ENCODE data around the gene MRS2.

The MRS2 gene

DNA sequence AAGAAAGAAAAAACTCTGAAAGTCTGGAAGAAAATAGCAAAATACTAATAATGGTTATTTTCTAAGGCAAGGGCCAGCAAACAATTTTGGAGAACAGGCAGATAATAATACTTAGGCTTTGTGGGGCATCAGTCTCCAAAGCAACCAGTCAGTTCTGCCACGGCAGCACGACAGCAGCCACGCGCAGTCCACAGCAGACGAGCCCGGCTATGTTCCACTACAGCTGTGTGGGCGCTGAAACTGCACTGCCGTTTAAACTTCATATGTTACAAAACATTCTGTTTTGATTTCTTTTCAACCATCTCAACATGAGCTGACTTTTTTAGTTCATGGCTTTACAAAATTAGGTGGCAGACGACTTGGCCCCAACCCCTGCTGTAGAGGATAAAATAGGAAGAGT lies 29.9 kb downstream of the MRS2 start:
- DNase-seq, result no peak

DNA sequence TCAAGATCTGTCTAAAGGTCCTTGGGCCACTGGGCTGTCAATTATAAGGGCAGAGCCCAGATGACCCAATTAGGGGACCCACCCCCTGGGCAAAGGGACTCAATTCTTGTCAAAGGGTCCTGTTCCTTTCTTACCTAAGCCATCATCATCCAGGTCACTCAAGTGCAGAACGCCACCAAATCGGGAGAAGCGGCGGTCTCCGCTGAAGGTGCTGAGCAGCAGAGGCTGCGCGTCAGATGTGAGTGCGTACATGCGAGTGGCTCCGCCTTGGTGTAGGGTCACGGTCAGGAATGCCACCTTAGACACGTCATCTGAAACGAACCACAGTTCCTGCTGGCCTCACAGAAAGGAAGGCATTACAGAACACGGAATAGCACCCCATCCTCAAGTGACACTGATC lies 34.2 kb downstream of the MRS2 start:
- DNase-seq, result no peak

- no peak for DNase-seq
Observed at GRCh38 chr6:24439858-24440539, 37.3 kb downstream of the MRS2 start.

- no peak for DNase-seq
Observed at GRCh38 chr6:24440897-24441598, 38.3 kb downstream of the MRS2 start.

DNA sequence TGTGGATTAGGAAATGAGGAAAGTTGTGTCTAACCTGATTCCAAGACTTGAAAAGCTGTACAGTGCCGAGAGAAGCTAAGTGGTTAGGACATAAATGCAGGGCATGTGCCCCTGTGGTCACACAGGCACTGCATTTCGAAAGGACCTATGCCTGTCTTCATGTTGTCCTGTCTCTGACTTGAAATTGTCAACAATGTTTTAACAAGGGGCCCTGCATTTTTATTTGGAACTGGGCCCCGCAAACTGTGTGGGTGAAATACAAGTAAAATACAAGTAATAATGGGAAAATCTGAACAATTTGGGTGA lies 38.8 kb downstream of the MRS2 start:
- no peak for DNase-seq

DNA sequence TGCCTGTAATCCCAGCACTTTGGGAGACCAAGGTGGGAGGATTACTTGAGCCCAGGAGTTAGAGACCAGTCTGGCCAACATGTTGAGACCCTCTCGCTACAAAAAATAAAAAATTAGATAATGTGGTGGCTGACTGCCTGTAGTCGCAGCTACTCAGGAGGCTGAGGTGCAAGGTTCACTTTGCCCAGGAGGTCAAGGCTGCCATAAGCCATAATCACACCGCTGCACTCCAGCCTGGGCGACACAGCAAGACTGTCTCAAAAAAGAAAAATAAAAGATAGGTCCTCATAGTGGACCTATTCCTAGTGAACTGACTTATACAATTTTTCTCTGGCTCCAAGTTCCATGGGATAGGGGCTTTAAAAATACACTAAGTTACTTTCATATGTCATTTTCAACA lies 41.9 kb downstream of the MRS2 start:
- no peak for DNase-seq

- DNase-seq, result no peak
Observed at GRCh38 chr6:24445704-24446103, 43.0 kb downstream of the MRS2 start.

DNA sequence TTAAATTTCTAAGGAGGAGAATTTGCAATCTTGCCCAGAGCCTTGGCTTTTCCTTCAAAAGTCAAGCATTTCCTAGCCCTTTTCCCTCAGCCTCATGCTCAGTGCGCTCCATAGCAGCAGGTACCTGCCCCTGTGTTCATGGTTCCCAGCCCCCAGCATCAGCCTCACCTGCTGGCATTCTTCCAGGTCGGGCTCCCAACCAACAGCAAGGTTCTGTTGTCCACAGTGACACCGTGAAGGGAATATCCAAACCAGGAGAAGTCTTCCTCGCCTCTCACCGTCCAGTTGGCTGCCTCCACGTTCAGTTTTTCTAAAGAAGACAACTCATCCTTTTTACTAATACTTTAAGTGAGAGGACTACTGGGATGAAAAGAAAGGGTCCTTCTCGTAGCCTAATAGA lies 43.9 kb downstream of the MRS2 start:
- no peak for DNase-seq

DNA sequence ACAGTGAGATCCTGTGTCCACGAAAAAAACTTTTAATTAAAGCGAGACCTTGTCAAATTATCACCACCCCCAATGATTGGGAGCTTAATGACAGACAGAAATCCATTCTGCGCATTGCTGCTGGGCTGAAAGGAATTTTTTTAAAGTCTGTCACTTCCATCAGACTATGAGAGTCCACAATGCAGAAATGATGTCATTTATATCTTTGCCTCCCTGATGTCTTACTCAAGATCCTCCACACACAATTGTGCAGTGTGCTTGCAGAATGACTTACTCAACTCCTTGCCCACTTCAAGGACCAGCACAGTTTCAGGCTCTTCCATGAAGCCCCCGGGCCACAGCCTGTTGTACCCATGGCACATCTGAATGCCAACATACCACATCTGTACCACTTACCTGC lies 45.7 kb downstream of the MRS2 start:
- no peak for DNase-seq

- DNase-seq, result no peak
Observed at GRCh38 chr6:24448828-24449525, 46.2 kb downstream of the MRS2 start.

- DNase-seq, result no peak
Observed at GRCh38 chr6:24451581-24452388, 49.0 kb downstream of the MRS2 start.

GRCh38 chr6:24453921-24454320 lies 51.2 kb downstream of the MRS2 start:
- DNase-seq, result no peak

DNA sequence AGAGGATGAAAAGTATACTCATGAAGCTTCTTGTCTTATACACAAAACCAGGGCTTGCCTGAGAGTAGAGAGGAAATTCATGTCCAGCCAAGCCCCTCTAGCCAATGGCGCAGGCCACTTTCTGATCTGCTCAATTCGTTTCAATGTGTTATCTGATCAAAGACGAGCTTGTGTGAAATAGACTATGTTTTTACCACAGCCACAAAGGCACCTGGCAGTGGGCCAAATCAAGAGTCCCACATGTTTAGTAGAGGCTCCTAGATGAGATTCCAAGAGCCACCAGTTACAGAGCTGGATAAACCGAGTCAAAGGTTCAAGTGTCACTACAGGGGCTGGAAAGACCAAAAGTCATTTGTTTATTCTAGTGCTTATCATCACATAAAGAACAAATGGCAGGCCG lies 51.7 kb downstream of the MRS2 start:
- DNase-seq, result no peak

GRCh38 chr6:24455061-24455460 lies 52.3 kb downstream of the MRS2 start:
- no peak for DNase-seq

- no peak for DNase-seq
Observed at GRCh38 chr6:24458134-24458533, 55.4 kb downstream of the MRS2 start.

GRCh38 chr6:24458941-24459340 lies 56.2 kb downstream of the MRS2 start:
- no peak for DNase-seq

DNA sequence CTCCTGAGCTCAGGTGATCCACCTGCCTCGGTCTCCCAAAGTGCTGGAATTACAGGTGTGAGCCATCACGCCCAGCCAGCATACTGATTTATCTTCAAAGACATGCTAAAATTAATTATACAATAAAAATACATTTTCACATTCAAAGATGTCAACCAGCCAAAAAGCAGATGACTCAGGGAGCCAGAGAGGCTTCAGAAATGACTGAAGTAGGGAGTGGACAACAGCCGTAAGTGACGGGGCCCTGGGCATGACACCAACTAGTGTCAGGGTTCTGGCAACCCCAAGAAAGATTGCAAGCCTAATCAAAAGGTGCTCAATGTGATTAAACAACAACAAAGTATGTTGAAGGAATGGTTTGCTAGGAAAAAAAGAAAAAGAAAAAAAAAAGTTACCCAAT lies 58.2 kb downstream of the MRS2 start:
- DNase-seq, result no peak

- no peak for DNase-seq
Observed at GRCh38 chr6:24464253-24465038, 61.7 kb downstream of the MRS2 start.

GRCh38 chr6:24469811-24470210 lies 67.1 kb downstream of the MRS2 start:
- no peak for DNase-seq

DNA sequence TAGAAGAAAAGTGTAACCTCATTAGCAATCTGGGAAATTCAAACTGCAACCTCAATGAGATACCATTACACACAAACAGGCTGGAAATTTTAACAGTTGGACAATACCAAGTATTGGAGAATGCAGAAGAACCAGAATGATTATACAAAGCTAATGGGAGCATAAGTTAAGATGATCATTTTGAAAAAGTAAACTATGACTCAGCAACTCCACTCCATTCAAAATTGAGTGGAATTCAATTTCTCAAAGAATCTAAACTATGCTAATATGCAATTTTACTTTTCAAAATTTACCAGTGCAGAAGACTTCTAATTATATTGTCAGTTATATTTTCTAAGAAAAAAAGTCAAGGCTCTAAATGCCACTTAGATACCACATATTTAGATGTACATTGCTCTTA lies 69.4 kb downstream of the MRS2 start:
- no peak for DNase-seq
